ENCODE measurements around the gene TBXAS1. TPM values are rescaled to one million over a fixed set of nuclear protein-coding genes. Genes with fewer than 3 reads are reported as not detected.

The TBXAS1 gene
- total and polyA plus RNA-seq, 2 of the 8 experiments (the other 6 are each of a cell fraction or from before 2014, with no cell fraction given), result 0.86 to 2.1 TPM

GRCh38 chr7:139887992-139888481, 59.0 kb downstream of the TBXAS1 start (continued):
- TF ChIP-seq CHD7 (IDR thresholded peaks at IDR 0.05; ENCODE audit: insufficient replicate concordance, low read length) (no peak), HDAC6 (IDR thresholded peaks at IDR 0.05; ENCODE audit: low read depth, low read length) (no peak), CBX5 (IDR thresholded peaks at IDR 0.05; ENCODE audit: low read depth, low read length) (no peak), CBX8 (IDR thresholded peaks at IDR 0.05; ENCODE audit: borderline replicate concordance, low read depth, low read length) (no peak), ASH2L (IDR thresholded peaks at IDR 0.05; ENCODE audit: low read length) (no peak), BCL11A (IDR thresholded peaks at IDR 0.05; ENCODE audit: low read depth in 2 of 2, low read length in 2 of 2) (no peak)

Data from H1 (cell line).